ENCODE measurements around the gene C3. TPM values are rescaled to one million over a fixed set of nuclear protein-coding genes. Genes with fewer than 3 reads are reported as not detected.
A peak's percentile ranks its signal among the peaks of the same experiment; 100 is the strongest.

Gene C3
- total and polyA plus RNA-seq, 2 of the 13 experiments (the other 11 are each of a cell fraction or from before 2014, with no cell fraction given): 1,455 to 6,272 TPM

DNA sequence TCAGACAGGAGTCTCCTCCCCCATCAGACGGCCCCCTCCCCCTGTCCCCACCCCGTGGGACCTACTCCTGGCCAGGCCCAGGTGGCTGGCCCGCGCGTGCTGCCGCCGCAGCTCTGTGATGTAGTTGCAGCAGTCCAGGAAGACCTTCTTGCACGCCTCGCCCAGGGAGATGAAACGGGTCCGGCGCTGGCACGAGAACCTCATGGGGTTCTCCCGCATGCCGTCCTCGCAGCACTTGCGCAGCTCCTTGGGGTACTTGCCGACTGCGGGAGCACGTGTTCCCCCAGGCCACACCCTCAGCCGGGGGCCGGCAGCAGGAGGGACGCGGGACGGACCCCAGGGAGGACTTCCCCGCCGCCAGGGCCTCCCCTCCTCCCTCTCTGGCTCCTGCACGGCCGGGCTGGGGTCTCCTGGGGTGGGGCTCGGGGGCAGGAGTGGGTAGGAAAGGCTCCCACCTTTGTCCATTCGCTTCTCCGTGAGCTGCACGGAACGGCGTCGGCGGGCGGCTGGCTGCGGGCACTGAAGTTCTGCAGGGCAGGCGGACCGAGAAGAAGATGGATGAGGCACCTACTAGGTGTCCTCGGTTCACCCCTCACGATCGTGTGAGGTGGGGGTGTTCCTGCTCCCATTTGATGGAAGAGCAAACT, 13.3 kb downstream of the C3 start (continued):
- TF ChIP-seq SNRNP70 (IDR thresholded peaks at IDR 0.05; ENCODE audit: low read depth, low read length) (no peak), SRSF1 (optimal IDR thresholded peaks at IDR 0.05; ENCODE audit: low read depth, low read length) (peak; percentile 53), ZNF879 (CRISPR knock-in tag; IDR thresholded peaks at IDR 0.05) (no peak), ZNF382 (CRISPR knock-in tag; IDR thresholded peaks at IDR 0.05; ENCODE audit: borderline replicate concordance) (no peak)

DNA sequence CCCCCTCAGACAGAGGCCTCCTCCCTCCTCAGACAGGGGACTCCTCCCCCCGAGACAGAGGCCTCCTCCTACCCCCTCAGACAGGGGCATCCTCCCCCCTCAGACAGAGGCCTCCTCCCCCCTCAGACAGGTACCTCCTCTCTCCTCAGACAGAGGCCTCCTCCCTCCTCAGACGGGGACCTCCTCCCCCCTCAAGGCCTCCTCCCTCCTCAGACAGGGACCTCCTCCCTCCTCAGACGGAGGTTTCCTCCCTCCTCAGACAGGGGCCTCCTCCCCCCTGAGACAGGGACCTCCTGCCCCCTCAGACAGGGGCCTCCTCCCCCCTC, 13.9 kb downstream of the C3 start:
- in situ Hi-C loops (cut with HindIII; ENCODE audit: extremely low pct_ligation_motif_present, low pct_unique_long_range_greater_than_20kb): no loop called here
- 97% methylated on average over 3 of the region's 3 CpGs for WGBS (ENCODE audit: low lambda C conversion rate)
- FAIRE-seq (no peak), DNase-seq (ENCODE audit: low spot score) (no peak), ATAC-seq (no peak)
- 0 out of 2 replicates have a peak, but pooled peaks cover 10% of the 10 kb centered on the region for H3K4me1 ChIP-seq (ENCODE audit: insufficient read depth, low read length)
- no peak overlapping the region for H3K9ac ChIP-seq (ENCODE audit: insufficient read depth, low read depth, low read length)
- H3K27ac ChIP-seq (ENCODE audit: extremely low read length, insufficient read depth, low read length): no peak overlapping the region
- no peak overlapping the region for H2AFZ ChIP-seq (ENCODE audit: low read length)
- H3K4me2 ChIP-seq (ENCODE audit: low read depth, low read length): no peak overlapping the region
- H3K36me3 ChIP-seq (replicated peaks in 1 of 2; ENCODE audit: control insufficient read depth in 1 of 2, insufficient read depth in 2 of 2, low read length in 2 of 2): peaks cover 25 to 89% of the 10 kb centered on the region in 2 experiments
- peak; percentile 98 for TF ChIP-seq ZSCAN22 (CRISPR knock-in tag; IDR thresholded peaks at IDR 0.05)
- 0 out of 2 replicates have a peak, but pooled peaks have one; percentile 39 for TF ChIP-seq PCBP1 (IDR thresholded peaks at IDR 0.05; ENCODE audit: borderline replicate concordance, low read depth, low read length)
- TF ChIP-seq, protein P1, sequence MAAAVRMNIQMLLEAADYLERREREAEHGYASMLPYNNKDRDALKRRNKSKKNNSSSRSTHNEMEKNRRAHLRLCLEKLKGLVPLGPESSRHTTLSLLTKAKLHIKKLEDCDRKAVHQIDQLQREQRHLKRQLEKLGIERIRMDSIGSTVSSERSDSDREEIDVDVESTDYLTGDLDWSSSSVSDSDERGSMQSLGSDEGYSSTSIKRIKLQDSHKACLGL (CRISPR knock-in tag; IDR thresholded peaks at IDR 0.05): no peak
- peak; percentile 14 for TF ChIP-seq RBM22 (optimal IDR thresholded peaks at IDR 0.05; ENCODE audit: low read length)
- ChIA-PET POLR2A (no interaction called here), CTCF (ENCODE audit: low intra/inter-chr PET ratio, low total read pairs) (no interaction called here)
- no peaks in the 10 kb centered on the region for H3K9me3 ChIP-seq (ENCODE audit: low read length)
- no peak overlapping the region for H3K4me3 ChIP-seq (replicated peaks in 1 of 3; ENCODE audit: insufficient read depth in 1 of 3, low read depth in 2 of 3, low read length in 3 of 3)
- H3K79me2 ChIP-seq (ENCODE audit: insufficient read depth, low read length): no peaks in the 10 kb centered on the region
- BruUV-seq (replicated peaks): no TSS peak
- H3K27me3 ChIP-seq (ENCODE audit: control insufficient read depth in 1 of 2, insufficient read depth in 2 of 2, low read length in 2 of 2): no peaks in the 10 kb centered on the region
- peaks cover 64% of the 10 kb centered on the region for H4K20me1 ChIP-seq (ENCODE audit: insufficient read depth, low read length)
- intact Hi-C loops (cut with micrococcal nuclease; ENCODE audit: unreplicated experiment): no loop called here
